Measurements from ENCODE around the gene DNAJA2.

Gene DNAJA2

DNA sequence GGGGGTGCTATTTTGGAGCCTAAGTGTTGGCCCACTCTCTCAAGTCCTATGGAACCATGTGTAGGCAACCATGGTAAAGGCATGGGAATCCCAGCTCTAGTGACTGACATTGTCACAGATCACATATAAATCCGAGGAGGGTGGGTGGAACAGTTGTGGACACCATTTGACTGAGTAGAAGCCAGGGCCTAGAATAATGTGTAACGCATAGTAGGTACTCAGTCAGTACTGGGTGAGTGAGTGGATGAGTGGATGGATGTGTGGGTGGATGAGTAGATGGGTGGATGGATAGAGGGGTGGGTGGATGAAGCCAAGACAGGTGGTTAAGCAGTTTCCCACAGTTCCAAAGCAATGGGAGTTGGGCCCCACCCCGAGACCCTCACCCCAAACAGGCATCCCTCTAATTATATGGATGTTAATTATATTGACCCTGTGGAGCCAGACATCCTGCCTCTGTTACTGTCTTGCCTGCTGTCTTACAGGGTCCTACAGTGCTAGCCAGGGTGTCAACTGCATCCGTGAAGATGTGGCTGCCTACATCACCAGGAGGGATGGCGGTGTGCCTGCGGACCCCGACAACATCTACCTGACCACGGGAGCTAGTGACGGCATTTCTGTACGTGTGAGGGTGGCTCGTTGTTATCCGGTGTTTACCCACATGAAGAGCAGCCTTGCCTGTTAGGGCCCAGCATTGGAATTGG lies 67.0 kb downstream of the DNAJA2 start:
- in situ Hi-C loops (cut with MboI; ENCODE audit: low sequenced_read_pairs): loop anchor here (10.0 kb wide), 1 partner anchor 52 kb away; no protein-coding TSS in a partner anchor
